ENCODE data around the gene MRPL12. TPM values are rescaled to one million over a fixed set of nuclear protein-coding genes. Genes with fewer than 3 reads are reported as not detected.

Gene MRPL12
- total RNA-seq, 8 experiments from 2014 or later, result 17.0 to 155 (median 39.6) TPM

- in situ Hi-C loops (cut with MboI; ENCODE audit: low pct_unique_long_range_greater_than_20kb in 2 of 9, low sequenced_read_pairs in 9 of 9, unreplicated experiment in 9 of 9), result no loop called here
- ATAC-seq (replicated peaks in 6 of 8), result no peak
- no peak overlapping the region for H3K27ac ChIP-seq
- peaks cover 16 to 17% of the 10 kb centered on the region in 2 donors for H3K4me1 ChIP-seq (replicated peaks in 1 of 2)
- H3K4me3 ChIP-seq, result no peak overlapping the region
- WGBS, 10 experiments, result 60 to 100% (median 100%) methylated on average over 1 to 2 of the region's 9 CpGs; no CpG with 5 or more reads in 6 of the 10 experiments
Observed at GRCh38 chr17:81717766-81718089, 14.6 kb downstream of the MRPL12 start.

GRCh38 chr17:81719410-81720266 is 16.5 kb downstream of the MRPL12 start:
- WGBS, 10 experiments, result 80 to 100% (median 93%) methylated on average over 1 to 9 of the region's 33 CpGs; no CpG with 5 or more reads in 5 of the 10 experiments
- in situ Hi-C loops (cut with MboI; ENCODE audit: low pct_unique_long_range_greater_than_20kb in 2 of 9, low sequenced_read_pairs in 9 of 9, unreplicated experiment in 9 of 9), result no loop called here
- no peak for ATAC-seq (replicated peaks in 6 of 8)

GRCh38 chr17:81720267-81721071 is 17.3 kb downstream of the MRPL12 start:
- no peak overlapping the region for H3K27ac ChIP-seq
- peaks cover 0 to 2% of the 10 kb centered on the region in 2 donors for H3K4me1 ChIP-seq (replicated peaks in 1 of 2)
- ATAC-seq (replicated peaks in 6 of 8), result no peak
- in situ Hi-C loops (cut with MboI; ENCODE audit: low pct_unique_long_range_greater_than_20kb in 2 of 9, low sequenced_read_pairs in 9 of 9, unreplicated experiment in 9 of 9), result no loop called here
- H3K4me3 ChIP-seq, result no peak overlapping the region
- WGBS, 10 experiments, result 0 to 88% (median 80%) methylated on average over 1 to 7 of the region's 33 CpGs; no CpG with 5 or more reads in 5 of the 10 experiments

More at GRCh38 chr17:81719410-81720266, 16.5 kb downstream of the MRPL12 start:
- no peak overlapping the region for H3K4me3 ChIP-seq
- H3K4me1 ChIP-seq (replicated peaks in 1 of 2), result peaks cover 0 to 2% of the 10 kb centered on the region in 2 donors
- H3K27ac ChIP-seq, result no peak overlapping the region

- peak in 7 of 8 experiments; percentile 22 to 52 (median 42) for ATAC-seq (replicated peaks in 6 of 8)
- 33 to 100% (median 75%) methylated on average over 1 to 6 of the region's 10 CpGs; no CpG with 5 or more reads in 3 of the 10 experiments for WGBS, 10 experiments
- in situ Hi-C loops (cut with MboI; ENCODE audit: low pct_unique_long_range_greater_than_20kb in 2 of 9, low sequenced_read_pairs in 9 of 9, unreplicated experiment in 9 of 9), result no loop called here
- Histone ChIP-seq H3K4me3 (no peak overlapping the region), H3K27ac (no peak overlapping the region), H3K4me1 (replicated peaks in 1 of 2) (peaks cover 0 to 2% of the 10 kb centered on the region in 2 donors)
Observed at GRCh38 chr17:81722184-81723120, 19.3 kb downstream of the MRPL12 start.

GRCh38 chr17:81723651-81724209 is 20.6 kb downstream of the MRPL12 start:
- no peak overlapping the region for H3K27ac ChIP-seq
- no peak overlapping the region for H3K4me3 ChIP-seq
- 14 to 100% (median 87%) methylated on average over 1 to 11 of the region's 12 CpGs for WGBS, 10 experiments
- H3K4me1 ChIP-seq (replicated peaks in 1 of 2), result peaks cover 0 to 2% of the 10 kb centered on the region in 2 donors
- ATAC-seq (replicated peaks in 6 of 8), result peak in 2 of 8 experiments; percentile 40 to 60
- in situ Hi-C loops (cut with MboI; ENCODE audit: low pct_unique_long_range_greater_than_20kb in 2 of 9, low sequenced_read_pairs in 9 of 9, unreplicated experiment in 9 of 9), result no loop called here

GRCh38 chr17:81725439-81725838 is 22.3 kb downstream of the MRPL12 start:
- Histone ChIP-seq H3K4me3 (no peak overlapping the region), H3K4me1 (replicated peaks in 1 of 2) (peaks cover under 1 to 2% of the 10 kb centered on the region in 2 donors), H3K27ac (no peak overlapping the region)
- peak in 2 of 8 experiments; percentile 34 to 83 for ATAC-seq (replicated peaks in 6 of 8)
- in situ Hi-C loops (cut with MboI; ENCODE audit: low pct_unique_long_range_greater_than_20kb in 2 of 9, low sequenced_read_pairs in 9 of 9, unreplicated experiment in 9 of 9), result no loop called here
- 14 to 100% (median 69%) methylated on average over 1 to 7 of the region's 9 CpGs; no CpG with 5 or more reads in 3 of the 10 experiments for WGBS, 10 experiments

- WGBS, 10 experiments, result 60 to 93% (median 88%) methylated on average over 1 to 5 of the region's 9 CpGs; no CpG with 5 or more reads in 3 of the 10 experiments
- ATAC-seq (replicated peaks in 6 of 8), result no peak
- H3K4me1 ChIP-seq (replicated peaks in 1 of 2), result peaks cover 4 to 7% of the 10 kb centered on the region in 2 donors
- no peak overlapping the region for H3K4me3 ChIP-seq
- no peak overlapping the region for H3K27ac ChIP-seq
- in situ Hi-C loops (cut with MboI; ENCODE audit: low pct_unique_long_range_greater_than_20kb in 2 of 9, low sequenced_read_pairs in 9 of 9, unreplicated experiment in 9 of 9), result no loop called here
Observed at GRCh38 chr17:81726004-81726403, 22.8 kb downstream of the MRPL12 start.

GRCh38 chr17:81727324-81728031 is 24.3 kb downstream of the MRPL12 start:
- Histone ChIP-seq H3K4me3 (no peak overlapping the region), H3K4me1 (replicated peaks in 1 of 2) (peaks cover 7 to 20% of the 10 kb centered on the region in 2 donors), H3K27ac (no peak overlapping the region)
- WGBS, 10 experiments, result 73 to 100% (median 93%) methylated on average over 1 to 17 of the region's 23 CpGs; no CpG with 5 or more reads in 2 of the 10 experiments
- in situ Hi-C loops (cut with MboI; ENCODE audit: low pct_unique_long_range_greater_than_20kb in 2 of 9, low sequenced_read_pairs in 9 of 9, unreplicated experiment in 9 of 9), result no loop called here
- no peak for ATAC-seq (replicated peaks in 6 of 8)

- peak; percentile 52 to 86 (median 74) for ATAC-seq (replicated peaks in 6 of 8)
- in situ Hi-C loops (cut with MboI; ENCODE audit: low pct_unique_long_range_greater_than_20kb in 2 of 9, low sequenced_read_pairs in 9 of 9, unreplicated experiment in 9 of 9), result no loop called here
- Histone ChIP-seq H3K4me3 (no peak overlapping the region), H3K27ac (no peak overlapping the region), H3K4me1 (replicated peaks in 1 of 2) (peaks cover 7 to 20% of the 10 kb centered on the region in 2 donors)
- WGBS, 10 experiments, result 0 to 45% (median 27%) methylated on average over 2 to 8 of the region's 32 CpGs; no CpG with 5 or more reads in 3 of the 10 experiments
Observed at GRCh38 chr17:81733507-81734404, 30.6 kb downstream of the MRPL12 start.

GRCh38 chr17:81734405-81735263 is 31.5 kb downstream of the MRPL12 start:
- Histone ChIP-seq H3K4me1 (replicated peaks in 1 of 2) (peaks cover 7 to 20% of the 10 kb centered on the region in 2 donors), H3K27ac (no peak overlapping the region), H3K4me3 (no peak overlapping the region)
- ATAC-seq (replicated peaks in 6 of 8), result no peak
- WGBS, 10 experiments, result 91 to 100% methylated on average over 1 to 6 of the region's 35 CpGs; no CpG with 5 or more reads in 8 of the 10 experiments
- in situ Hi-C loops (cut with MboI; ENCODE audit: low pct_unique_long_range_greater_than_20kb in 2 of 9, low sequenced_read_pairs in 9 of 9, unreplicated experiment in 9 of 9), result no loop called here

Measured in motor neuron (in vitro differentiated cells).